Measurements from ENCODE around the gene SH2D3A. TPM values are rescaled to one million over a fixed set of nuclear protein-coding genes. Genes with fewer than 3 reads are reported as not detected.
A peak's percentile ranks its signal among the peaks of the same experiment; 100 is the strongest.

The SH2D3A gene
- total RNA-seq, 1 experiment from 2014 or later: 75.7 TPM

DNA sequence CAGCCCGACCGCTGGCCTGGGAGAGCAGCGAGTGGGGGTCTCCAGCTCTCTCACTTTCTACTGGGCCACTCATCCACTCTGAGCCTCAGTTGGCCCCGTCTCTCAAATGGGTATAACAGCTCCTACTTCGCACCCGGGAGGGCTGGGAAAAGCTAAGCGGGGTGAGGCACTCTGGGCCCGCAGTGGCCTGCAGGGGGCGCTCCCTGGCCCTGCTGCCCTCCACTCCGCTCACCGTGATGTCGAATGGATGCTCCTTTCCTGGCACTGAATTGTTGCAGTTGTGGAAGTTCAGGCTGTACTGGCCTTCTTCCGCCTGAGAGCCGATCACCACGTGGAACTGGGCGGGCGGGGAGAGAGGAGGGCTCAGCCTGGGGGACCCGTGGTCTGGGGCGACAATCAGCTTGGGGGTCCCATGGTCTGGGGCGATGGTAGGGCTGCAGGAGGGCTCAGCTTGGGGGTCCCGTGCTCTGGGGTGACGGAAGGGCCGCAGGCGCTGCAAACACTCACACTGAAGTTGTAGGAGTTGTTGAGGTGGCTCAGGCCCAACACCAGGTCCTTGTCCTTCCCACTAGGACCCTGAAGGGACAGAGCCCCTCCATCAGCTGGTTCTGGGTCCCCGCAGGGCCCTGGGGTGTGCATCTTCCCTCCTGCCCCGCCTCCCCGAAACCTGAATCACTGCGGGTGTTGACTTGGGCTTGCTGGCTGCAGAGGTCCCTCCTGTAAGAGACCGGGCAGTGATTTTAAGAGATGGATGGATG lies 33.7 kb downstream of the SH2D3A start:
- no peak overlapping the region for H3K27ac ChIP-seq (ENCODE audit: low read depth, low read length)
- H3K36me3 ChIP-seq (ENCODE audit: control insufficient read depth in 1 of 2, insufficient read depth in 2 of 2, low read length in 2 of 2): no peaks in the 10 kb centered on the region; a peak in 2 of 4 replicates
- H3K79me2 ChIP-seq (ENCODE audit: insufficient read depth, low read length): peaks cover 17% of the 10 kb centered on the region
- ATAC-seq (no peak), DNase-seq (ENCODE audit: low read depth, low spot score) (no peak)
- no TSS peak for BruUV-seq (replicated peaks)
- ChIA-PET POLR2A (no interaction called here), CTCF (interaction anchor here (0.6 to 1.2 kb wide), 2 partner anchors 18 to 130 kb away, joined by 3 to 6 read pairs; no protein-coding TSS in a partner anchor), RAD21 (ENCODE audit: low non-redundant PET in 1 of 2, low total read pairs in 2 of 2, uncharacterized antibody in 2 of 2, unreplicated experiment in 2 of 2) (no interaction called here)
- no peaks in the 10 kb centered on the region for H4K20me1 ChIP-seq (ENCODE audit: insufficient read depth)
- no peaks in the 10 kb centered on the region for H3K9me3 ChIP-seq (ENCODE audit: control insufficient read depth in 1 of 2, insufficient read depth in 1 of 2, low read depth in 1 of 2, low read length in 2 of 2)
- H3K9ac ChIP-seq (ENCODE audit: low read length): no peak overlapping the region
- H3K9me2 ChIP-seq (ENCODE audit: insufficient read depth): no peaks in the 10 kb centered on the region
- no peak overlapping the region for H3K4me2 ChIP-seq (ENCODE audit: low read length)
- H3K4me3 ChIP-seq (replicated peaks in 1 of 2; ENCODE audit: low read depth in 1 of 2, low read length in 2 of 2): no peak overlapping the region
- no peaks in the 10 kb centered on the region for H3K27me3 ChIP-seq (ENCODE audit: insufficient read depth, low read length)
- TF ChIP-seq, protein P1, sequence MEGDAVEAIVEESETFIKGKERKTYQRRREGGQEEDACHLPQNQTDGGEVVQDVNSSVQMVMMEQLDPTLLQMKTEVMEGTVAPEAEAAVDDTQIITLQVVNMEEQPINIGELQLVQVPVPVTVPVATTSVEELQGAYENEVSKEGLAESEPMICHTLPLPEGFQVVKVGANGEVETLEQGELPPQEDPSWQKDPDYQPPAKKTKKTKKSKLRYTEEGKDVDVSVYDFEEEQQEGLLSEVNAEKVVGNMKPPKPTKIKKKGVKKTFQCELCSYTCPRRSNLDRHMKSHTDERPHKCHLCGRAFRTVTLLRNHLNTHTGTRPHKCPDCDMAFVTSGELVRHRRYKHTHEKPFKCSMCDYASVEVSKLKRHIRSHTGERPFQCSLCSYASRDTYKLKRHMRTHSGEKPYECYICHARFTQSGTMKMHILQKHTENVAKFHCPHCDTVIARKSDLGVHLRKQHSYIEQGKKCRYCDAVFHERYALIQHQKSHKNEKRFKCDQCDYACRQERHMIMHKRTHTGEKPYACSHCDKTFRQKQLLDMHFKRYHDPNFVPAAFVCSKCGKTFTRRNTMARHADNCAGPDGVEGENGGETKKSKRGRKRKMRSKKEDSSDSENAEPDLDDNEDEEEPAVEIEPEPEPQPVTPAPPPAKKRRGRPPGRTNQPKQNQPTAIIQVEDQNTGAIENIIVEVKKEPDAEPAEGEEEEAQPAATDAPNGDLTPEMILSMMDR (IDR thresholded peaks at IDR 0.05 in 2 of 3, conservative IDR thresholded peaks at IDR 0.05 in 1 of 3; ENCODE audit: borderline replicate concordance in 1 of 3, insufficient read depth in 1 of 3, low read depth in 2 of 3, low read length in 2 of 3): peak in 2 of 3 experiments; percentile 60 to 69; a peak in 4 of 6 replicates
- TF ChIP-seq JUND (IDR thresholded peaks at IDR 0.05): no peak
- no peak overlapping the region for H2AFZ ChIP-seq (ENCODE audit: low read depth, low read length, poor library complexity, severe bottlenecking)
- H3K4me1 ChIP-seq (ENCODE audit: control insufficient read depth in 1 of 2, insufficient read depth in 2 of 2, low read length in 2 of 2): peaks cover 18 to 33% of the 10 kb centered on the region in 2 experiments
- intact Hi-C loops (cut with micrococcal nuclease): no loop called here

- no peak for TF ChIP-seq ELF1 (IDR thresholded peaks at IDR 0.05; ENCODE audit: borderline replicate concordance, low read depth)
- TF ChIP-seq POLR2AphosphoS5 (IDR thresholded peaks at IDR 0.05; ENCODE audit: low read depth, low read length): no peak
- no peak for TF ChIP-seq ZFX (IDR thresholded peaks at IDR 0.05)
- TF ChIP-seq, protein P2, sequence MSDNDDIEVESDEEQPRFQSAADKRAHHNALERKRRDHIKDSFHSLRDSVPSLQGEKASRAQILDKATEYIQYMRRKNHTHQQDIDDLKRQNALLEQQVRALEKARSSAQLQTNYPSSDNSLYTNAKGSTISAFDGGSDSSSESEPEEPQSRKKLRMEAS (IDR thresholded peaks at IDR 0.05): no peak
- no peak for TF ChIP-seq SP1 (IDR thresholded peaks at IDR 0.05; ENCODE audit: low read depth)
- no peak for TF ChIP-seq RAD21 (IDR thresholded peaks at IDR 0.05; ENCODE audit: low read depth)
- no peak for TF ChIP-seq FOSL1 (IDR thresholded peaks at IDR 0.05; ENCODE audit: low read depth)
- TF ChIP-seq ZNF274 (IDR thresholded peaks at IDR 0.05; ENCODE audit: low read depth, low read length): no peak
- no peak for TF ChIP-seq SRF (IDR thresholded peaks at IDR 0.05; ENCODE audit: low read depth)
- no peak for TF ChIP-seq JUND (IDR thresholded peaks at IDR 0.05)
- no peak for TF ChIP-seq EZH2 (IDR thresholded peaks at IDR 0.05)
- TF ChIP-seq, protein P3, sequence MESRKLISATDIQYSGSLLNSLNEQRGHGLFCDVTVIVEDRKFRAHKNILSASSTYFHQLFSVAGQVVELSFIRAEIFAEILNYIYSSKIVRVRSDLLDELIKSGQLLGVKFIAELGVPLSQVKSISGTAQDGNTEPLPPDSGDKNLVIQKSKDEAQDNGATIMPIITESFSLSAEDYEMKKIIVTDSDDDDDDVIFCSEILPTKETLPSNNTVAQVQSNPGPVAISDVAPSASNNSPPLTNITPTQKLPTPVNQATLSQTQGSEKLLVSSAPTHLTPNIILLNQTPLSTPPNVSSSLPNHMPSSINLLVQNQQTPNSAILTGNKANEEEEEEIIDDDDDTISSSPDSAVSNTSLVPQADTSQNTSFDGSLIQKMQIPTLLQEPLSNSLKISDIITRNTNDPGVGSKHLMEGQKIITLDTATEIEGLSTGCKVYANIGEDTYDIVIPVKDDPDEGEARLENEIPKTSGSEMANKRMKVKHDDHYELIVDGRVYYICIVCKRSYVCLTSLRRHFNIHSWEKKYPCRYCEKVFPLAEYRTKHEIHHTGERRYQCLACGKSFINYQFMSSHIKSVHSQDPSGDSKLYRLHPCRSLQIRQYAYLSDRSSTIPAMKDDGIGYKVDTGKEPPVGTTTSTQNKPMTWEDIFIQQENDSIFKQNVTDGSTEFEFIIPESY (IDR thresholded peaks at IDR 0.05; ENCODE audit: extremely low read depth, insufficient replicate concordance, low read length): no peak
- no peak for TF ChIP-seq SIN3A (IDR thresholded peaks at IDR 0.05; ENCODE audit: low read depth)
- RAD21 ChIA-PET (ENCODE audit: low non-redundant PET in 1 of 2, low total read pairs in 2 of 2, uncharacterized antibody in 2 of 2, unreplicated experiment in 2 of 2): no interaction called here
- ATAC-seq (no peak), DNase-seq (ENCODE audit: low read depth, low spot score) (no peak)
- intact Hi-C loops (cut with micrococcal nuclease): no loop called here
- no peaks in the 10 kb centered on the region for H3K27me3 ChIP-seq (ENCODE audit: insufficient read depth, low read length)
- H3K9ac ChIP-seq (ENCODE audit: low read length): no peak overlapping the region
- no peak overlapping the region for H2AFZ ChIP-seq (ENCODE audit: low read depth, low read length, poor library complexity, severe bottlenecking)
- peaks cover 12 to 27% of the 10 kb centered on the region in 2 experiments for H3K4me1 ChIP-seq (ENCODE audit: control insufficient read depth in 1 of 2, insufficient read depth in 2 of 2, low read length in 2 of 2)
- H3K79me2 ChIP-seq (ENCODE audit: insufficient read depth, low read length): peaks cover 17% of the 10 kb centered on the region
- POLR2A ChIA-PET: no interaction called here
- no peaks in the 10 kb centered on the region; a peak in 2 of 4 replicates for H3K36me3 ChIP-seq (ENCODE audit: control insufficient read depth in 1 of 2, insufficient read depth in 2 of 2, low read length in 2 of 2)
- no TSS peak for BruUV-seq (replicated peaks)
- no peaks in the 10 kb centered on the region for H3K9me2 ChIP-seq (ENCODE audit: insufficient read depth)
- H4K20me1 ChIP-seq (ENCODE audit: insufficient read depth): no peaks in the 10 kb centered on the region
- no peak overlapping the region for H3K4me2 ChIP-seq (ENCODE audit: low read length)
- H3K9me3 ChIP-seq (ENCODE audit: control insufficient read depth in 1 of 2, insufficient read depth in 1 of 2, low read depth in 1 of 2, low read length in 2 of 2): no peaks in the 10 kb centered on the region
- no peak overlapping the region for H3K27ac ChIP-seq (ENCODE audit: low read depth, low read length)
- H3K4me3 ChIP-seq (replicated peaks in 1 of 2; ENCODE audit: low read depth in 1 of 2, low read length in 2 of 2): no peak overlapping the region
- CTCF ChIA-PET: interaction anchor here (0.6 to 1.2 kb wide), 2 partner anchors 17 to 131 kb away, joined by 3 to 6 read pairs; no protein-coding TSS in a partner anchor
Observed at GRCh38 chr19:6732803-6733337, 34.4 kb downstream of the SH2D3A start.

All from HCT116 (cell line).